ENCODE data around the gene KYNU.

- no peak for TF ChIP-seq TBP (CRISPR knock-in tag; IDR thresholded peaks at IDR 0.05)
- no peak for TF ChIP-seq ETS1 (CRISPR knock-in tag; IDR thresholded peaks at IDR 0.05)
- TF ChIP-seq SRSF9 (IDR thresholded peaks at IDR 0.05; ENCODE audit: borderline replicate concordance, insufficient read depth, low read depth, low read length, poor library complexity, severe bottlenecking): no peak
- TF ChIP-seq, protein P1, sequence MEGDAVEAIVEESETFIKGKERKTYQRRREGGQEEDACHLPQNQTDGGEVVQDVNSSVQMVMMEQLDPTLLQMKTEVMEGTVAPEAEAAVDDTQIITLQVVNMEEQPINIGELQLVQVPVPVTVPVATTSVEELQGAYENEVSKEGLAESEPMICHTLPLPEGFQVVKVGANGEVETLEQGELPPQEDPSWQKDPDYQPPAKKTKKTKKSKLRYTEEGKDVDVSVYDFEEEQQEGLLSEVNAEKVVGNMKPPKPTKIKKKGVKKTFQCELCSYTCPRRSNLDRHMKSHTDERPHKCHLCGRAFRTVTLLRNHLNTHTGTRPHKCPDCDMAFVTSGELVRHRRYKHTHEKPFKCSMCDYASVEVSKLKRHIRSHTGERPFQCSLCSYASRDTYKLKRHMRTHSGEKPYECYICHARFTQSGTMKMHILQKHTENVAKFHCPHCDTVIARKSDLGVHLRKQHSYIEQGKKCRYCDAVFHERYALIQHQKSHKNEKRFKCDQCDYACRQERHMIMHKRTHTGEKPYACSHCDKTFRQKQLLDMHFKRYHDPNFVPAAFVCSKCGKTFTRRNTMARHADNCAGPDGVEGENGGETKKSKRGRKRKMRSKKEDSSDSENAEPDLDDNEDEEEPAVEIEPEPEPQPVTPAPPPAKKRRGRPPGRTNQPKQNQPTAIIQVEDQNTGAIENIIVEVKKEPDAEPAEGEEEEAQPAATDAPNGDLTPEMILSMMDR (CRISPR knock-in tag; IDR thresholded peaks at IDR 0.05): no peak
- no peak for TF ChIP-seq MED1 (CRISPR knock-in tag; IDR thresholded peaks at IDR 0.05)
- TF ChIP-seq NR2F1 (CRISPR knock-in tag; IDR thresholded peaks at IDR 0.05): no peak
Measured at GRCh38 chr2:142942690-142943089, 65.2 kb downstream of the KYNU start.

All from HepG2 (cell line).